RWPE2 (cell line): Measurements from ENCODE around the gene TEKT2.

ENCODE experiments used
- ATAC-seq: fragments of 200-7000 bp; cut with Tn5 transposase; 3 replicates; pipeline ENCODE4 v1.9.1; 2021; ENCODE audit warnings: low read depth
- DNase-seq: peaks from one replicate; pipeline ENCODE4 v3.0.0-alpha.2; 2020; ENCODE audit warnings: low spot score
- H3K27ac ChIP-seq: fragments of 450-650 bp; 2 replicates; pipeline ENCODE4 v1.5.1; 2017; ENCODE audit warnings: mild to moderate bottlenecking; ENCODE audit not compliant: poor library complexity, severe bottlenecking
- H3K27me3 ChIP-seq: fragments of 250-450 bp; sonication (Bioruptor Pico); 2 replicates; pipeline ENCODE4 v1.5.1; 2021; ENCODE audit warnings: mild to moderate bottlenecking, moderate library complexity; ENCODE audit not compliant: insufficient read depth, poor library complexity, severe bottlenecking
- H3K36me3 ChIP-seq: fragments of 250-450 bp; sonication (Bioruptor Pico); 2 replicates; pipeline ENCODE4 v1.5.1; 2020; ENCODE audit warnings: low read depth, mild to moderate bottlenecking, moderate library complexity
- H3K4me1 ChIP-seq: fragments of 250-450 bp; sonication (Bioruptor Pico); 2 replicates; pipeline ENCODE4 v1.5.1; 2021; ENCODE audit warnings: mild to moderate bottlenecking, moderate library complexity; ENCODE audit not compliant: insufficient read depth, poor library complexity, severe bottlenecking
- H3K4me3 ChIP-seq: fragments of 250-450 bp; sonication (Bioruptor Pico); 2 replicates; pipeline ENCODE4 v1.5.1; 2021; ENCODE audit warnings: mild to moderate bottlenecking, moderate library complexity; ENCODE audit not compliant: severe bottlenecking
- H3K9me3 ChIP-seq: fragments of 250-450 bp; sonication (Bioruptor Pico); 2 replicates; pipeline ENCODE4 v1.5.1; 2021; ENCODE audit warnings: mild to moderate bottlenecking, moderate library complexity; ENCODE audit not compliant: severe bottlenecking
- TF ChIP-seq, protein P1 (sequence below): fragments of 450-650 bp; IDR thresholded peaks from one replicate; pipeline ENCODE4 v1.5.1; 2017; ENCODE audit warnings: mild to moderate bottlenecking, moderate library complexity; ENCODE audit not compliant: poor library complexity, severe bottlenecking

Gene TEKT2

GRCh38 chr1:36122062-36123030 lies 38.5 kb downstream of the TEKT2 start:
- Histone ChIP-seq H3K4me3 (no peak overlapping the region), H3K4me1 (no peaks in the 10 kb centered on the region), H3K9me3 (no peaks in the 10 kb centered on the region), H3K27me3 (peaks cover 3% of the 10 kb centered on the region), H3K36me3 (no peaks in the 10 kb centered on the region), H3K27ac (no peak overlapping the region)
- TF ChIP-seq, protein P1, sequence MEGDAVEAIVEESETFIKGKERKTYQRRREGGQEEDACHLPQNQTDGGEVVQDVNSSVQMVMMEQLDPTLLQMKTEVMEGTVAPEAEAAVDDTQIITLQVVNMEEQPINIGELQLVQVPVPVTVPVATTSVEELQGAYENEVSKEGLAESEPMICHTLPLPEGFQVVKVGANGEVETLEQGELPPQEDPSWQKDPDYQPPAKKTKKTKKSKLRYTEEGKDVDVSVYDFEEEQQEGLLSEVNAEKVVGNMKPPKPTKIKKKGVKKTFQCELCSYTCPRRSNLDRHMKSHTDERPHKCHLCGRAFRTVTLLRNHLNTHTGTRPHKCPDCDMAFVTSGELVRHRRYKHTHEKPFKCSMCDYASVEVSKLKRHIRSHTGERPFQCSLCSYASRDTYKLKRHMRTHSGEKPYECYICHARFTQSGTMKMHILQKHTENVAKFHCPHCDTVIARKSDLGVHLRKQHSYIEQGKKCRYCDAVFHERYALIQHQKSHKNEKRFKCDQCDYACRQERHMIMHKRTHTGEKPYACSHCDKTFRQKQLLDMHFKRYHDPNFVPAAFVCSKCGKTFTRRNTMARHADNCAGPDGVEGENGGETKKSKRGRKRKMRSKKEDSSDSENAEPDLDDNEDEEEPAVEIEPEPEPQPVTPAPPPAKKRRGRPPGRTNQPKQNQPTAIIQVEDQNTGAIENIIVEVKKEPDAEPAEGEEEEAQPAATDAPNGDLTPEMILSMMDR: no peak
- DNase-seq: no peak
- ATAC-seq: no peak

- ATAC-seq (no peak), DNase-seq (no peak)
- no peaks in the 10 kb centered on the region for H3K36me3 ChIP-seq
- TF ChIP-seq, protein P1: no peak
- no peaks in the 10 kb centered on the region for H3K4me1 ChIP-seq
- no peak overlapping the region for H3K4me3 ChIP-seq
- no peaks in the 10 kb centered on the region for H3K9me3 ChIP-seq
- peaks cover 3% of the 10 kb centered on the region for H3K27me3 ChIP-seq
- H3K27ac ChIP-seq: no peak overlapping the region
These were observed 39.5 kb downstream of the TEKT2 start for GRCh38 chr1:36123356-36123755.

GRCh38 chr1:36124404-36125128 lies 40.7 kb downstream of the TEKT2 start:
- Histone ChIP-seq H3K4me1 (no peaks in the 10 kb centered on the region), H3K36me3 (no peaks in the 10 kb centered on the region), H3K27me3 (peaks cover 3% of the 10 kb centered on the region), H3K27ac (no peak overlapping the region), H3K4me3 (peak overlapping the region; percentile 21), H3K9me3 (no peaks in the 10 kb centered on the region)
- TF ChIP-seq, protein P1: no peak
- no peak for DNase-seq
- ATAC-seq: no peak

DNA sequence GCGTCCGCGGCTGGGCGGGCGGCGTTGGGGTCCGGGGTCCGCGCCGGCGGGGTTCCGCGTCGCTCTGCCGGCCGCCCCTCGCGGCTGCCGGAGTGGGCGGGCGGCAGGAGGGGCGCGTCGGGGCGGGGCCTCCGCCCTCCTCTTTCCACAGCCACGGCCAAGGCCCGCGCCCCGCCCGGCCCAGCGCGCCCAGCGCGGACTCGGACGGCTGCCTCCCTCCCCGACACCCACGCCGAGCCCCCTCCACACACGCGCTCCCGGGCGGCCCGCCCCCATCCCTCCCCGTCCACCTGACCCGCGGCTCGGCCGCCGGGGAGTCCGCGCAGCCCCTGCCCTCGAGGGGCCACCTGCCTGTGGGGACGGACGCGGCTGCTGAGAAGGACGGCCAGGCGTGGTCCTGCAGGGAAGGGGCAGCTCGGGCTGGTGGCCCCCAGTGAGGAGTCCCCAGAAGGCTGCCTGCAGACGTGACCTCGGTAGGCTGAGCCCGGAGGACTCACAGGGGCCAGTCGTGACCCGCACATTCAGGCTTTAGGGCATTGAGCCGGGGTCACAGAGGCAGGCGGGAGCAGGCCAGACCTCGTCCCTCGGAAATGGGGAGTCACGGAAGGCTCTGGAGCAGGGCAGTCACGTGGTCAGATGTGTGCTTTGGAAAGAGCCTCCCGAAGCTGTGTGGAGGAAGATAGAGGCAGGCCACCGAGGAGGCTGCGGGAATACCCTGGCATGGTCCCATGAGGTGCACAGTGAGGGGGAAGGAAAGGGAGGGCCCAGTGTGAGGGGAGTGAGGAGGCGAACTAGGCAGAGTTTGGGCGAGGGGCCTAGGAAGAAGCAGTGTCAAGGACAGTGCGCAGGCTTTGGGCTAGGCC lies 41.5 kb downstream of the TEKT2 start, which contains the start of gene COL8A2:
Gene COL8A2 (minus strand): TSS at position 94 of the 863 bp plus-strand sequence. CDS start 24,980 bp downstream, outside the sequence.
- peak within 1 kb of the TSS; percentile 21 for H3K4me3 ChIP-seq
- peaks cover 3% of the 10 kb centered on the region for H3K27me3 ChIP-seq
- no peaks in the 10 kb centered on the region for H3K4me1 ChIP-seq
- H3K27ac ChIP-seq: no peak within 1 kb of the TSS
- DNase-seq (no peak), ATAC-seq (peak; percentile 37; the same call in 1 of the 3 replicates)
- TF ChIP-seq, protein P1: no peak
- H3K9me3 ChIP-seq: no peaks in the 10 kb centered on the region
- H3K36me3 ChIP-seq: no peaks in the 10 kb centered on the region
